VCaP (cell line): Measurements from ENCODE around the gene GNAO1.

ENCODE experiments used
- H3K27ac ChIP-seq: fragments of 450-650 bp; 2 replicates; pipeline ENCODE4 v1.5.1; 2017
- TF ChIP-seq, protein P1 (sequence below): fragments of 450-650 bp; conservative IDR thresholded peaks from 2 replicates; pipeline ENCODE4 v1.5.1; 2017; ENCODE audit warnings: mild to moderate bottlenecking, moderate library complexity

Gene GNAO1

DNA sequence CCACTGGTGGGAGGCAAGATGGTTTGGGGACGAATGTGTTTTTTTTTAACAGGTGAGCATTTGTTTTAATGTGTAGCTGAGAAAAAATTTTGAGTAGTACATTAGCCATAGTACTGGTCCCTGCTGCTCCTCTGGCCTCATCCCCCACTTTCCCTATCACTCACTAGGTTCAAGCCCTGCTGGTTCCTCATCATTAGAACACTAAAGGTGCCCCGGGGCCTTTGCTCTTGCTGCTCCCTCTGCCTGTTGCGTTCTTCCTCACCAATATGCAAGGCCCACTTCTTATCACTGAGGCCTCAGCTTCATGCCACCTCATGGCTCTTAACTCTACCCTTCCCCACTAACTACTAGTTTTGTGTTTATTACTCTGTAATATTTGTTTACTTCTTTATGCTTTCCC is 74.5 kb downstream of the GNAO1 start:
- no peak overlapping the region for H3K27ac ChIP-seq
- TF ChIP-seq, protein P1, sequence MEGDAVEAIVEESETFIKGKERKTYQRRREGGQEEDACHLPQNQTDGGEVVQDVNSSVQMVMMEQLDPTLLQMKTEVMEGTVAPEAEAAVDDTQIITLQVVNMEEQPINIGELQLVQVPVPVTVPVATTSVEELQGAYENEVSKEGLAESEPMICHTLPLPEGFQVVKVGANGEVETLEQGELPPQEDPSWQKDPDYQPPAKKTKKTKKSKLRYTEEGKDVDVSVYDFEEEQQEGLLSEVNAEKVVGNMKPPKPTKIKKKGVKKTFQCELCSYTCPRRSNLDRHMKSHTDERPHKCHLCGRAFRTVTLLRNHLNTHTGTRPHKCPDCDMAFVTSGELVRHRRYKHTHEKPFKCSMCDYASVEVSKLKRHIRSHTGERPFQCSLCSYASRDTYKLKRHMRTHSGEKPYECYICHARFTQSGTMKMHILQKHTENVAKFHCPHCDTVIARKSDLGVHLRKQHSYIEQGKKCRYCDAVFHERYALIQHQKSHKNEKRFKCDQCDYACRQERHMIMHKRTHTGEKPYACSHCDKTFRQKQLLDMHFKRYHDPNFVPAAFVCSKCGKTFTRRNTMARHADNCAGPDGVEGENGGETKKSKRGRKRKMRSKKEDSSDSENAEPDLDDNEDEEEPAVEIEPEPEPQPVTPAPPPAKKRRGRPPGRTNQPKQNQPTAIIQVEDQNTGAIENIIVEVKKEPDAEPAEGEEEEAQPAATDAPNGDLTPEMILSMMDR, result no peak

DNA sequence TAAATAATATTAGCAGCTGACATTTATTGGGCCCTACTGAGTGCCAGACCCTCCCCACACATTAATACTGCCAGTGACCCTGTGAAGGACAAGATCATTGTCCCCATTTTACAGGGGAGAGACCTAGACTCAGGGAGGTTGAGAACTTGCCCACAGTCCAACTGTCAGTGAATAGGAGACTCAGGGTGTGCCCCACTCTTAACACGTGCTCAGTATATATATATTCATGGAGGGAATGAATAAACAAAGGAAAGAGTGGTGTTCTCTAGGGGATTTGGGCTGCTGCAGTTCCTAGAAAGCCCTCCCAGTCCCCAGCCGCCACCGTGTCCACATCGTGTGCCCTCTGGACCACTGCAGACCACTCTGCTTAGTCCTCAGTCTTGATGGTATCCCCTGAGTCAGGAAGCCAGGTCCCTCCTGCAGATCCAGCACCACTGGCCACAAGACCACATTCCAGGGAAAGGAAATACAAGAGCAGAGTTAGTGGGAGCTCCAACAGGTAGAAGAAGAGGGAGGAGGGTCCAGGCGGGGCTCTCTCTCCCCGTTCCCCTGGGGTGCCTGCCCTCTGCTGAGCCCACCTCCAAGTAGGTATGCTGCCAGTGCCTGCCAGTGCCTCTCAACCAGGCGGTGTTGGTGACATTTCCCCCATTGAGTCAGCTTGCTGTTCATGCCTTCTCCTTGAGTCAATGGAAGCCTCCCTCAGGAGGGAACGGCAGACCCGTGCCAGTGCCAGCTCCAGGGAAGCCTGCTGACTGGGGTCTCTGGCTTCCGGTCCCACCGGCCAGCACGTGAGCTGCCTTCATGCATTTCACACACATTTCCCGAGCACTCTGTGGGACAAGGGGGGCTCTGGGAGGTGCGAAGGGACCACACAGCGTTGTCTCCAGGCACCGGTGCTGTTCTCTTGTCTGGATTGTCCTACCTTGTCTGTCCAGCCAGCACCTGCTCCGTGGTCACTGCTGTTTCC is 75.6 kb downstream of the GNAO1 start:
- no peak overlapping the region for H3K27ac ChIP-seq
- TF ChIP-seq, protein P1, result no peak

DNA sequence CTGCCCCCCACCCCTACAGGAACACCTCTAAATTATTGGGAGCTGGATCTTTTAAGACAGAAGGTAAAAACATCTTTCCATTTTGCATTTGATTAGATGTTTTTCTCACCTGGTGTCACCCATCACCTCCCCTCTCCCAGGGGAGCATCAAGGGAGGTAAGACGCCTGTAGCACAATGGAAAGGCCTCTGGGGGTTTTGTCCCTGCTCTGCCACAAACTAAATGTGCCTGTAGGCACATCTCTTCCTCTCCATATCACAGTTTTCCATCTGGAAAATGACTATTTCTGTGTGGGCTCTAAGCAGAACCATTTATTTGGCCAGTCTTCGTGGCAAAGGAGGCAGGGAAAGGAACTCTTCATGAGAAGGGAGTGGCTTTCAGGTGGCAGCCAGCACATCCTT is 76.6 kb downstream of the GNAO1 start:
- no peak overlapping the region for H3K27ac ChIP-seq
- TF ChIP-seq, protein P1, result no peak

DNA sequence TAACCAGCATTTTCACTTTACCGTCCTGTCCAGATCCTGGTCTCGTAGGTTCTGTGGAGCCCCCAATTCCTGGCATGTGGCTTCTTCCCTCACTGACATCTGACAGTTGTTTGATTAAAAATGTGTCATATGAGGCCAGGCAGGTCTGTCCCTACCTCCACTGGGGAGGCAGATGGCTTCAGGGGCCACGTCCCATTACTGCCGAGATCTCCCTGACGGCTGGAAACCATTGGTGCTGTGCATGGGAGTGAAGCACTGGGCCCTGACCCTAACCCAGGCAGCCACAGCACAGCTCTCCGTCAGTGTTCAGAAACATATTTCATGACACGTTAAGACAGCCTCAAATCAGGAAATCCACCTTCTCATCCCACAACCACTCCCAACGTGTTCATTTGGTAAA is 77.5 kb downstream of the GNAO1 start:
- no peak overlapping the region for H3K27ac ChIP-seq
- TF ChIP-seq, protein P1, result no peak

DNA sequence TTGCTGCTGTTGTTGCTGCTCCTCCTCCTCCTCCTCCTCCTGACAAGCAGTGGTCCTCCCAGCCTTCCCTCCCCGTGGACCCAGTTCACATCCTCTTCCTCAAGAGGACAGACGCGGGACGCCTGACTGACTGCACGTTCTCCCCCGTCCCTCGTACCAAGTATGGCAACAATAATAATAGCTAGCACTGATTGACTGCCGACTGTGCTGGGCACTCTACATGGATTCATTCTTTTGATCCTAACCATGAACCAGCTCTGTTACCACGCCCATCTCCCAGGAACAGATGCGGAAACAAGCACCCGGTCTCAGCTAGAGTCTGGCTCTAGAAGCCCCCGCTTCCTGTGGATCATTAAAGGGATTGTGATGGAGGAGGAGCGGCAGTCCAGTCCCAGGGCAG is 78.0 kb downstream of the GNAO1 start:
- H3K27ac ChIP-seq, result no peak overlapping the region
- TF ChIP-seq, protein P1, result no peak

DNA sequence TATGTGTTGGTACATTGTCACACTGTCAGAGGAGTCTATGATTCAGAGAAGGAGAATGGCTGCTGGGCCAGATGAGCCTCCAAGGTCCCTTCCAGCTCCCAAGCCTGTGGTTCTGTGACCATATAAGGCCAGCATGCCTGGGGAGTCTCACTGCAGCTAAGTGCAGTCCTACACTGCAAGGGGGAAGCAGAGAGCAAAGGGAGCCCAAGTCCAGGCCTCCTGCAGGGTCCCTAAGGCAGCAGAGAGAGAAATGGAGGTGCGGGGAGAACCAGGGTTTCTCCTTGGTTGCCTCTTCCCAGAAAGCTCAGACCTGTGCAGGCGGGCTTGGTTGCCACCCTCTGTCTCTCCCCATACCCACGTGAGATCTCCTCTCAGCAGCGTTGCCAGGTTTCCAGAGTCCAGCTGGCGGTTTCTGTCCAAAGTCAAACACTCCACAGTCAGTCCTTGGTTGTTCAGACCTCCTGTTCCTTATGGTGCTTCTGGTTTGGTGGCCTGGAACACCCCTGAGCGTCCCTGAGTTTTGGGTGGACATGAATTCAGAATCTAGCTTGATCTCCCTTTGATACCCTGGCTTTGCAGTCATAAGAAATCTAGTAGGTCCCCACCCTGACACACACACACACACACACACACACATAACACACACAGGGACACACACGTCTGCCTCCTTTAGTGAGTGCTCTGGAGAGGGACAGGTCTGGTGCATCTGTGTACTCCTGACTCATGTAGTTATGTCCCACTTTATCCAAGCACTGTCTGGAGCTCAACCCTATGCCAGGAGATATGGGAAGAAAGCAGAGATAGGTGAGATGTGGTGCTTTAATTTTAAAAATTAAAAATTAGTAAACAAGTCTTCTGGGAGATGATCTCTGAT is 78.8 kb downstream of the GNAO1 start:
- TF ChIP-seq, protein P1, result no peak
- H3K27ac ChIP-seq, result no peak overlapping the region

DNA sequence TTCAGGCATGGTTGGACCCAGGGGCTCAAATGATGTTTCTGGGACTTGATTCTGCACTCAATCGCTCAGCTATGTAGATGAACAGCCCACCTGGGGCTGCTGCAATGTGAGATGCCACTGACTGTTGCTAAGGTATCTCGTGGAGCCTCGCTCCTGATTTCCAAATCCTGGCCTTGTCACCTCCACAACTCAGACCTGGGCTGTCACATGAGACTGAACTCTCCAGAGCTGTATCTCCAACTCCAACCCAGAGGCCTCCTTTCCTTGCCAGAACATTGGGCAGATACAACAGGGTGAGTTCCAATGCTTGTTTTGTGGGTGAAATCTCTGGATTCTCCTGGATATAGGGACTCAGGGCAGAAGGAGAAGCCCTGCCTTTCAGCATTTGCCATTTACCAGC is 79.5 kb downstream of the GNAO1 start:
- TF ChIP-seq, protein P1, result no peak
- no peak overlapping the region for H3K27ac ChIP-seq
